Mucosa of stomach (tissue), 1 donor: Measurements from ENCODE around the gene SCNN1B.
"Not testable (repeated sequence)": the region's sequence is repeated elsewhere in the genome, so short reads cannot be mapped to it uniquely, and the experiment has no call there.

Experiments used
- H3K27me3 ChIP-seq: one replicate; pipeline ENCODE4 v1.7.0; 2013; ENCODE audit warnings: mild to moderate bottlenecking, low read length; ENCODE audit not compliant: control insufficient read depth, insufficient read depth
- H3K36me3 ChIP-seq: one replicate; pipeline ENCODE4 v1.7.0; 2013; ENCODE audit warnings: low read length; ENCODE audit not compliant: control insufficient read depth, insufficient read depth
- H3K4me1 ChIP-seq: one replicate; pipeline ENCODE4 v1.7.0; 2013; ENCODE audit warnings: mild to moderate bottlenecking, low read length; ENCODE audit not compliant: control insufficient read depth, insufficient read depth
- H3K4me3 ChIP-seq: one replicate; pipeline ENCODE4 v1.7.0; 2013; ENCODE audit warnings: low read length
- H3K9ac ChIP-seq: one replicate; pipeline ENCODE4 v1.7.0; 2013; ENCODE audit warnings: mild to moderate bottlenecking, low read length, moderate library complexity
- H3K9me3 ChIP-seq: one replicate; pipeline ENCODE4 v1.7.0; 2013; ENCODE audit warnings: mild to moderate bottlenecking, low read length, moderate library complexity; ENCODE audit not compliant: control insufficient read depth
- donor health status: Pancreatic carcinoma.

SCNN1B gene

GRCh38 chr16:23366341-23366740 is 64.2 kb downstream of the SCNN1B start:
- not testable (repeated sequence) for H3K9me3 ChIP-seq, H3K36me3 ChIP-seq, H3K9ac ChIP-seq, H3K4me3 ChIP-seq
- peaks cover 55% of the 10 kb centered on the region for H3K4me1 ChIP-seq
- H3K27me3 ChIP-seq: peaks cover 13% of the 10 kb centered on the region

- Histone ChIP-seq H3K9me3 (no peaks in the 10 kb centered on the region), H3K27me3 (peaks cover 13% of the 10 kb centered on the region), H3K4me1 (peaks cover 43% of the 10 kb centered on the region), H3K4me3 (no peak overlapping the region), H3K36me3 (no peaks in the 10 kb centered on the region), H3K9ac (no peak overlapping the region)
These were observed 65.5 kb downstream of the SCNN1B start for GRCh38 chr16:23367564-23367963.

- H3K4me3 ChIP-seq: no peak overlapping the region
- H3K4me1 ChIP-seq: peaks cover 38% of the 10 kb centered on the region
- H3K9ac ChIP-seq: no peak overlapping the region
- H3K27me3 ChIP-seq: peaks cover 13% of the 10 kb centered on the region
- H3K36me3 ChIP-seq: no peaks in the 10 kb centered on the region
- no peaks in the 10 kb centered on the region for H3K9me3 ChIP-seq
These were observed 65.9 kb downstream of the SCNN1B start for GRCh38 chr16:23367988-23368387.

GRCh38 chr16:23368469-23368868 is 66.4 kb downstream of the SCNN1B start:
- H3K36me3 ChIP-seq: no peaks in the 10 kb centered on the region
- no peak overlapping the region for H3K9ac ChIP-seq
- peaks cover 13% of the 10 kb centered on the region for H3K27me3 ChIP-seq
- no peaks in the 10 kb centered on the region for H3K9me3 ChIP-seq
- no peak overlapping the region for H3K4me3 ChIP-seq
- peaks cover 34% of the 10 kb centered on the region for H3K4me1 ChIP-seq

GRCh38 chr16:23369416-23369815 is 67.3 kb downstream of the SCNN1B start:
- H3K4me1 ChIP-seq: peaks cover 26% of the 10 kb centered on the region
- no peak overlapping the region for H3K9ac ChIP-seq
- no peaks in the 10 kb centered on the region for H3K36me3 ChIP-seq
- peaks cover 13% of the 10 kb centered on the region for H3K27me3 ChIP-seq
- no peak overlapping the region for H3K4me3 ChIP-seq
- H3K9me3 ChIP-seq: no peaks in the 10 kb centered on the region

GRCh38 chr16:23371368-23371767 is 69.3 kb downstream of the SCNN1B start:
- no peak overlapping the region for H3K4me3 ChIP-seq
- peaks cover 19% of the 10 kb centered on the region for H3K27me3 ChIP-seq

GRCh38 chr16:23373436-23374219 is 71.5 kb downstream of the SCNN1B start:
- Histone ChIP-seq H3K27me3 (peaks cover 19% of the 10 kb centered on the region), H3K36me3 (no peaks in the 10 kb centered on the region), H3K4me1 (peaks cover 8% of the 10 kb centered on the region), H3K9me3 (no peaks in the 10 kb centered on the region), H3K4me3 (no peak overlapping the region), H3K9ac (no peak overlapping the region)

More at GRCh38 chr16:23371368-23371767, 69.3 kb downstream of the SCNN1B start:
- Histone ChIP-seq H3K36me3 (no peaks in the 10 kb centered on the region), H3K9me3 (no peaks in the 10 kb centered on the region), H3K4me1 (peaks cover 16% of the 10 kb centered on the region), H3K9ac (no peak overlapping the region)

GRCh38 chr16:23374721-23375510 is 72.8 kb downstream of the SCNN1B start:
- Histone ChIP-seq H3K27me3 (peaks cover 13% of the 10 kb centered on the region), H3K4me3 (no peak overlapping the region), H3K36me3 (no peaks in the 10 kb centered on the region), H3K4me1 (peaks cover 3% of the 10 kb centered on the region), H3K9me3 (no peaks in the 10 kb centered on the region), H3K9ac (no peak overlapping the region)

GRCh38 chr16:23375643-23376042 is 73.5 kb downstream of the SCNN1B start:
- H3K9ac ChIP-seq: no peak overlapping the region
- H3K9me3 ChIP-seq: no peaks in the 10 kb centered on the region

GRCh38 chr16:23377071-23377931 is 75.2 kb downstream of the SCNN1B start:
- Histone ChIP-seq H3K4me3 (no peak overlapping the region), H3K27me3 (peaks cover 6% of the 10 kb centered on the region), H3K9me3 (no peaks in the 10 kb centered on the region), H3K36me3 (no peaks in the 10 kb centered on the region), H3K4me1 (peaks cover 3% of the 10 kb centered on the region), H3K9ac (no peak overlapping the region)

More at GRCh38 chr16:23375643-23376042, 73.5 kb downstream of the SCNN1B start:
- Histone ChIP-seq H3K36me3 (no peaks in the 10 kb centered on the region), H3K4me1 (peaks cover 3% of the 10 kb centered on the region), H3K4me3 (no peak overlapping the region), H3K27me3 (peaks cover 11% of the 10 kb centered on the region)

GRCh38 chr16:23378256-23378655 is 76.2 kb downstream of the SCNN1B start:
- Histone ChIP-seq H3K9me3 (no peaks in the 10 kb centered on the region), H3K9ac (no peak overlapping the region), H3K4me1 (peaks cover 3% of the 10 kb centered on the region), H3K4me3 (no peak overlapping the region), H3K27me3 (peaks cover 6% of the 10 kb centered on the region), H3K36me3 (no peaks in the 10 kb centered on the region)
